Hepatocyte (in vitro differentiated cells): ENCODE results near the gene CREB3.

Experiments used
- EZH2 ChIP-seq: fragments of 200-600 bp; sonication (generic); IDR thresholded peaks from 2 replicates; pipeline ENCODE4 v1.6.1; 2016; ENCODE audit warnings: antibody characterized with exemption, mild to moderate bottlenecking, borderline replicate concordance
- EZH2phosphoT487 ChIP-seq: fragments of 200-600 bp; sonication (generic); IDR thresholded peaks from one replicate; pipeline ENCODE4 v1.6.1; 2018; ENCODE audit warnings: antibody characterized with exemption, mild to moderate bottlenecking, low read depth, moderate library complexity; ENCODE audit not compliant: unreplicated experiment, severe bottlenecking
- TF ChIP-seq, protein P1 (sequence below): fragments of 200-600 bp; sonication (generic); IDR thresholded peaks from 2 replicates; pipeline ENCODE4 v1.5.1; 2016; ENCODE audit warnings: antibody characterized with exemption, mild to moderate bottlenecking; ENCODE audit not compliant: poor library complexity

DNA sequence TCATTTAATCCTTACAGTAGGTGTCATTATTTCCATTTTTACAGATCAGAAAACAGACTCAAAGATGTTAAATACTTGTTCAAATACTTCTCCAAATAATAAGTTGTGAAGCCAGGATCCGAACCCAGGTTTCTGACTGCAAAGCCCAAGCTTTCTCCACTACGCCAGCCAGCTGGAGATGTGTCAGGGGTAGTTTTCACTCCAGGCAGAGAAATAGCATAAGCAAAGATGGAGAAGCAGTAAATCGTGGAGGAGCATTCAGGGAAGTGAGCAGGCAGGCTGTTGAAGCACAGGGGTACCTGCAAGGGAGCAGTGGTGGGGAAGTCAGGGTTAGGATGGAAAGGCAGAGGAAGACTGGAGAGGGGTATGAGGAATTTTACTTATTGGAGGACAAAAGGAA lies 3.4 kb upstream of the CREB3 start:
- TF ChIP-seq, protein P1, sequence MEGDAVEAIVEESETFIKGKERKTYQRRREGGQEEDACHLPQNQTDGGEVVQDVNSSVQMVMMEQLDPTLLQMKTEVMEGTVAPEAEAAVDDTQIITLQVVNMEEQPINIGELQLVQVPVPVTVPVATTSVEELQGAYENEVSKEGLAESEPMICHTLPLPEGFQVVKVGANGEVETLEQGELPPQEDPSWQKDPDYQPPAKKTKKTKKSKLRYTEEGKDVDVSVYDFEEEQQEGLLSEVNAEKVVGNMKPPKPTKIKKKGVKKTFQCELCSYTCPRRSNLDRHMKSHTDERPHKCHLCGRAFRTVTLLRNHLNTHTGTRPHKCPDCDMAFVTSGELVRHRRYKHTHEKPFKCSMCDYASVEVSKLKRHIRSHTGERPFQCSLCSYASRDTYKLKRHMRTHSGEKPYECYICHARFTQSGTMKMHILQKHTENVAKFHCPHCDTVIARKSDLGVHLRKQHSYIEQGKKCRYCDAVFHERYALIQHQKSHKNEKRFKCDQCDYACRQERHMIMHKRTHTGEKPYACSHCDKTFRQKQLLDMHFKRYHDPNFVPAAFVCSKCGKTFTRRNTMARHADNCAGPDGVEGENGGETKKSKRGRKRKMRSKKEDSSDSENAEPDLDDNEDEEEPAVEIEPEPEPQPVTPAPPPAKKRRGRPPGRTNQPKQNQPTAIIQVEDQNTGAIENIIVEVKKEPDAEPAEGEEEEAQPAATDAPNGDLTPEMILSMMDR = no peak
- no peak for TF ChIP-seq EZH2
- no peak for TF ChIP-seq EZH2phosphoT487
